Calu3 (cell line): Measurements from ENCODE around the gene PCIF1. TPM values are rescaled to one million over a fixed set of nuclear protein-coding genes. Genes with fewer than 3 reads are reported as not detected.
"Not testable (repeated sequence)": the region's sequence is repeated elsewhere in the genome, so short reads cannot be mapped to it uniquely, and the experiment has no call there.

ENCODE experiments used
- BruUV-seq: library from RNA; stranded (reverse); fragments of 400-500 nt; replicated peaks from 2 replicates; lab custom pipeline; 2021; lab: Mats Ljungman, UMichigan
- CTCF ChIA-PET: fragments of 300-600 bp; sonication (Branson Sonifier 250); formaldehyde crosslinking; loops from one replicate; lab custom pipeline; 2022; ENCODE audit warnings: antibody characterized with exemption; lab: Charles Lee
- DNase-seq: peaks from one replicate; pipeline ENCODE4 v3.0.0; 2022
- H3K27ac Mint-ChIP-seq: one replicate; pipeline ENCODE4 v1.8.0; 2022; ENCODE audit warnings: mixed read lengths; ENCODE audit not compliant: unreplicated experiment
- H3K27me3 Mint-ChIP-seq: one replicate; pipeline ENCODE4 v1.8.0; 2022; ENCODE audit warnings: mixed read lengths; ENCODE audit not compliant: unreplicated experiment
- H3K36me3 Mint-ChIP-seq: one replicate; pipeline ENCODE4 v1.8.0; 2022; ENCODE audit warnings: mild to moderate bottlenecking, moderate library complexity, mixed read lengths; ENCODE audit not compliant: insufficient read depth, unreplicated experiment
- H3K4me1 Mint-ChIP-seq: one replicate; pipeline ENCODE4 v1.8.0; 2022; ENCODE audit warnings: mild to moderate bottlenecking, low read depth, mixed read lengths; ENCODE audit not compliant: unreplicated experiment
- H3K4me3 Mint-ChIP-seq: one replicate; pipeline ENCODE4 v1.8.0; 2022; ENCODE audit warnings: mild to moderate bottlenecking, low read depth, moderate library complexity, mixed read lengths; ENCODE audit not compliant: unreplicated experiment
- H3K9me3 Mint-ChIP-seq: one replicate; pipeline ENCODE4 v1.8.0; 2022; ENCODE audit warnings: low read depth, mixed read lengths; ENCODE audit not compliant: unreplicated experiment
- CTCF ChIP-seq: fragments of 200-600 bp; IDR thresholded peaks from one replicate; pipeline ENCODE4 v1.8.0; 2022; ENCODE audit warnings: antibody characterized with exemption; ENCODE audit not compliant: unreplicated experiment
- intact Hi-C: fragments of 100-400 bp; cut with micrococcal nuclease; formaldehyde crosslinking; loops from one replicate; pipeline ENCODE4 v1.10.0; 2022; ENCODE audit not compliant: unreplicated experiment
- total RNA-seq: library from RNA; stranded (reverse); gene quantifications from 2 replicates; pipeline ENCODE4 v1.2.3, GENCODE V29; 2022

The PCIF1 gene
- total RNA-seq, 1 experiment from 2014 or later = 39.8 TPM

GRCh38 chr20:45994761-45995493, 60.4 kb downstream of the PCIF1 start:
- no peak overlapping the region for H3K4me3 Mint-ChIP-seq
- no peaks in the 10 kb centered on the region for H3K9me3 Mint-ChIP-seq
- peaks cover 30% of the 10 kb centered on the region for H3K27me3 Mint-ChIP-seq
- CTCF ChIA-PET = no interaction called here
- intact Hi-C loops = no loop called here
- BruUV-seq = no TSS peak
- no peak for DNase-seq
- H3K36me3 Mint-ChIP-seq = peaks cover 7% of the 10 kb centered on the region
- no peak overlapping the region for H3K27ac Mint-ChIP-seq
- H3K4me1 Mint-ChIP-seq = peaks cover 33% of the 10 kb centered on the region
- no peak for TF ChIP-seq CTCF

GRCh38 chr20:45995495-45996097, 61.1 kb downstream of the PCIF1 start:
- H3K9me3 Mint-ChIP-seq, CTCF ChIA-PET, DNase-seq, intact Hi-C loops, H3K36me3 Mint-ChIP-seq, H3K27ac Mint-ChIP-seq, H3K4me3 Mint-ChIP-seq, BruUV-seq: not testable (repeated sequence)
- H3K4me1 Mint-ChIP-seq = peaks cover 33% of the 10 kb centered on the region
- peaks cover 37% of the 10 kb centered on the region for H3K27me3 Mint-ChIP-seq

- Mint-ChIP-seq H3K27me3 (peaks cover 42% of the 10 kb centered on the region), H3K4me3 (no peak overlapping the region), H3K4me1 (peaks cover 33% of the 10 kb centered on the region), H3K36me3 (peaks cover 7% of the 10 kb centered on the region), H3K9me3 (no peaks in the 10 kb centered on the region), H3K27ac (no peak overlapping the region)
- intact Hi-C loops = no loop called here
- CTCF ChIA-PET = no interaction called here
- no TSS peak for BruUV-seq
- no peak for DNase-seq
- TF ChIP-seq CTCF = no peak
Measured at GRCh38 chr20:45997187-45997586, 62.7 kb downstream of the PCIF1 start.

Other genes starting within 250 kb of the PCIF1 start
- not detected in 2 replicates for gene WFDC13, start 232.6 kb upstream of the PCIF1 start, total RNA-seq
- gene WFDC10B, start 229.7 kb upstream of the PCIF1 start, total RNA-seq = not detected in 2 replicates
- gene SPINT4, start 212.3 kb upstream of the PCIF1 start, total RNA-seq = not detected in 2 replicates
- 0.71 and 1.0 TPM in 2 replicates for gene WFDC3, start 142.8 kb upstream of the PCIF1 start, total RNA-seq
- gene DNTTIP1, start 142.7 kb upstream of the PCIF1 start, total RNA-seq = 51.2 and 55.2 TPM in 2 replicates
- gene UBE2C, start 122.0 kb upstream of the PCIF1 start, total RNA-seq = 189 and 210 TPM in 2 replicates
- gene TNNC2, start 107.4 kb upstream of the PCIF1 start, total RNA-seq = not detected in 2 replicates
- gene SNX21, start 100.9 kb upstream of the PCIF1 start, total RNA-seq = 7.6 and 8.7 TPM in 2 replicates
- 37.9 and 39.9 TPM in 2 replicates for gene ACOT8, start 77.3 kb upstream of the PCIF1 start, total RNA-seq
- 5.2 and 6.1 TPM in 2 replicates for gene ZSWIM3, start 77.1 kb upstream of the PCIF1 start, total RNA-seq
- gene ZSWIM1, start 53.5 kb upstream of the PCIF1 start, total RNA-seq = 20.2 and 20.5 TPM in 2 replicates
- 3.8 and 5.8 TPM in 2 replicates for gene SPATA25, start 47.1 kb upstream of the PCIF1 start, total RNA-seq
- 6.8 and 8.3 TPM in 2 replicates for gene NEURL2, start 43.5 kb upstream of the PCIF1 start, total RNA-seq
- gene CTSA, start 43.3 kb upstream of the PCIF1 start, total RNA-seq = 164 and 201 TPM in 2 replicates
- 1.4 and 1.6 TPM in 2 replicates for gene PLTP, start 22.5 kb upstream of the PCIF1 start, total RNA-seq
- gene ZNF335, start 37.5 kb downstream of the PCIF1 start, total RNA-seq = 26.4 and 31.9 TPM in 2 replicates
- gene MMP9, start 74.2 kb downstream of the PCIF1 start, total RNA-seq = not detected in 2 replicates
- gene SLC12A5, start 94.5 kb downstream of the PCIF1 start, total RNA-seq = 2.1 and 2.2 TPM in 2 replicates
- 31.7 and 34.4 TPM in 2 replicates for gene NCOA5, start 155.3 kb downstream of the PCIF1 start, total RNA-seq
- 13.3 and 13.6 TPM in 2 replicates for gene CD40, start 183.6 kb downstream of the PCIF1 start, total RNA-seq